ENCODE results near the gene APP.

Gene APP

GRCh38 chr21:25901330-25901979 is 269.1 kb downstream of the APP start:
- no peak overlapping the region for H3K4me3 ChIP-seq (ENCODE audit: low read length)
- no peaks in the 10 kb centered on the region for H3K79me2 ChIP-seq (ENCODE audit: low read length)
- no peaks in the 10 kb centered on the region for H4K20me1 ChIP-seq (ENCODE audit: insufficient read depth, low read length)
- H3K9me2 ChIP-seq (replicated peaks; ENCODE audit: insufficient read depth, low read length) = no peaks in the 10 kb centered on the region
- H3K27ac ChIP-seq (ENCODE audit: low read length) = no peak overlapping the region
- H3F3A ChIP-seq (ENCODE audit: insufficient read depth, low read length) = no peaks in the 10 kb centered on the region
- no peaks in the 10 kb centered on the region for H3K36me3 ChIP-seq (replicated peaks; ENCODE audit: insufficient read depth, low read length)
- H3K9ac ChIP-seq (ENCODE audit: low read length) = no peak overlapping the region
- no peak overlapping the region for H3K4me2 ChIP-seq (ENCODE audit: low read depth, low read length)
- H3K4me1 ChIP-seq (ENCODE audit: low read length) = no peaks in the 10 kb centered on the region
- TF ChIP-seq EZH2phosphoT487 (IDR thresholded peaks at IDR 0.05; ENCODE audit: low read length) (no peak), EZH2 (optimal IDR thresholded peaks at IDR 0.05; ENCODE audit: low read depth, low read length) (no peak)
- TF ChIP-seq, protein P1, sequence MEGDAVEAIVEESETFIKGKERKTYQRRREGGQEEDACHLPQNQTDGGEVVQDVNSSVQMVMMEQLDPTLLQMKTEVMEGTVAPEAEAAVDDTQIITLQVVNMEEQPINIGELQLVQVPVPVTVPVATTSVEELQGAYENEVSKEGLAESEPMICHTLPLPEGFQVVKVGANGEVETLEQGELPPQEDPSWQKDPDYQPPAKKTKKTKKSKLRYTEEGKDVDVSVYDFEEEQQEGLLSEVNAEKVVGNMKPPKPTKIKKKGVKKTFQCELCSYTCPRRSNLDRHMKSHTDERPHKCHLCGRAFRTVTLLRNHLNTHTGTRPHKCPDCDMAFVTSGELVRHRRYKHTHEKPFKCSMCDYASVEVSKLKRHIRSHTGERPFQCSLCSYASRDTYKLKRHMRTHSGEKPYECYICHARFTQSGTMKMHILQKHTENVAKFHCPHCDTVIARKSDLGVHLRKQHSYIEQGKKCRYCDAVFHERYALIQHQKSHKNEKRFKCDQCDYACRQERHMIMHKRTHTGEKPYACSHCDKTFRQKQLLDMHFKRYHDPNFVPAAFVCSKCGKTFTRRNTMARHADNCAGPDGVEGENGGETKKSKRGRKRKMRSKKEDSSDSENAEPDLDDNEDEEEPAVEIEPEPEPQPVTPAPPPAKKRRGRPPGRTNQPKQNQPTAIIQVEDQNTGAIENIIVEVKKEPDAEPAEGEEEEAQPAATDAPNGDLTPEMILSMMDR (IDR thresholded peaks at IDR 0.05; ENCODE audit: low read length) = no peak
- DNase-seq = no peak
- no peak overlapping the region for H2AFZ ChIP-seq (ENCODE audit: low read length)
- no peaks in the 10 kb centered on the region for H3K9me3 ChIP-seq (replicated peaks; ENCODE audit: insufficient read depth, low read length)
- no peaks in the 10 kb centered on the region for H3K27me3 ChIP-seq (replicated peaks; ENCODE audit: insufficient read depth, low read length)

DNA sequence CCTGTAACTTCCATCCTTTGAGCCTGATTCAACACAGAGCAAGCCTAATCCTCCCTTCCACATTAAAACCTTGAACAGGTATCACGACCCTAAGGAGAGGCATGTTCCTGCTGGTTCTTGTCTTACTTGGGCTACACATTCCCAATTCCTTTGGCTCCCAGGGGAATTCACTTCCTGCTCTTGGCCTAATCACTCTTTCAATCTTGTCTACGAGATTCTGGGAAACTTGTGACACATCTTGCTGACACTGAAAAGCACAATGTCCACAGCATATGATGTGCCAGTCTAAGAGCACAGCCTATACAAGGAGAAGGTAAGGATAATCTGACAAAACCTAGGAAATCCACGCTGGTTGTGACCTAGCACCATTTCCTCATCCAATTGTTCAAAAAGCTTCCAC is 271.9 kb downstream of the APP start:
- Histone ChIP-seq H3K9ac (ENCODE audit: low read length) (no peak overlapping the region), H3K4me1 (ENCODE audit: low read length) (no peaks in the 10 kb centered on the region), H3K79me2 (ENCODE audit: low read length) (no peaks in the 10 kb centered on the region), H4K20me1 (ENCODE audit: insufficient read depth, low read length) (no peaks in the 10 kb centered on the region), H3K27ac (ENCODE audit: low read length) (no peak overlapping the region), H3K4me2 (ENCODE audit: low read depth, low read length) (no peak overlapping the region), H3F3A (ENCODE audit: insufficient read depth, low read length) (no peaks in the 10 kb centered on the region), H3K9me3 (replicated peaks; ENCODE audit: insufficient read depth, low read length) (no peaks in the 10 kb centered on the region), H3K9me2 (replicated peaks; ENCODE audit: insufficient read depth, low read length) (no peaks in the 10 kb centered on the region), H3K27me3 (replicated peaks; ENCODE audit: insufficient read depth, low read length) (no peaks in the 10 kb centered on the region), H2AFZ (ENCODE audit: low read length) (no peak overlapping the region), H3K4me3 (ENCODE audit: low read length) (no peak overlapping the region), H3K36me3 (replicated peaks; ENCODE audit: insufficient read depth, low read length) (no peaks in the 10 kb centered on the region)
- TF ChIP-seq, protein P1 (IDR thresholded peaks at IDR 0.05; ENCODE audit: low read length) = no peak
- TF ChIP-seq EZH2phosphoT487 (IDR thresholded peaks at IDR 0.05; ENCODE audit: low read length) (no peak), EZH2 (optimal IDR thresholded peaks at IDR 0.05; ENCODE audit: low read depth, low read length) (no peak)
- DNase-seq = no peak

- Histone ChIP-seq H3K4me2 (ENCODE audit: low read depth, low read length) (no peak overlapping the region), H3K36me3 (replicated peaks; ENCODE audit: insufficient read depth, low read length) (no peaks in the 10 kb centered on the region), H4K20me1 (ENCODE audit: insufficient read depth, low read length) (no peaks in the 10 kb centered on the region), H3K9me2 (replicated peaks; ENCODE audit: insufficient read depth, low read length) (no peaks in the 10 kb centered on the region), H3K4me3 (ENCODE audit: low read length) (no peak overlapping the region), H3K9ac (ENCODE audit: low read length) (no peak overlapping the region), H3K27ac (ENCODE audit: low read length) (no peak overlapping the region), H3F3A (ENCODE audit: insufficient read depth, low read length) (no peaks in the 10 kb centered on the region), H3K9me3 (replicated peaks; ENCODE audit: insufficient read depth, low read length) (no peaks in the 10 kb centered on the region), H3K27me3 (replicated peaks; ENCODE audit: insufficient read depth, low read length) (no peaks in the 10 kb centered on the region), H3K4me1 (ENCODE audit: low read length) (no peaks in the 10 kb centered on the region), H2AFZ (ENCODE audit: low read length) (no peak overlapping the region), H3K79me2 (ENCODE audit: low read length) (no peaks in the 10 kb centered on the region)
- TF ChIP-seq EZH2phosphoT487 (IDR thresholded peaks at IDR 0.05; ENCODE audit: low read length) = no peak
- TF ChIP-seq EZH2 (optimal IDR thresholded peaks at IDR 0.05; ENCODE audit: low read depth, low read length) = no peak
- TF ChIP-seq, protein P1 (IDR thresholded peaks at IDR 0.05; ENCODE audit: low read length) = no peak
- DNase-seq = no peak
Measured at GRCh38 chr21:25897383-25897782, 273.2 kb downstream of the APP start.
